Muscle of arm (tissue), 12 donors: ENCODE results near the gene ZMIZ1. TPM values are rescaled to one million over a fixed set of nuclear protein-coding genes. Genes with fewer than 3 reads are reported as not detected.

Experiments
- DNase-seq: peaks from one replicate; pipeline ENCODE4 v3.0.0-alpha.2; 2013
- polyA plus RNA-seq, 12 donors: library from polyadenylated mRNA; unstranded; fragments of 120-200 nt; gene quantifications; one replicate each; pipeline ENCODE4 v1.2.1, GENCODE V29; 2013; ENCODE audit not compliant: insufficient read length in 12 of 12

Gene ZMIZ1
- polyA plus RNA-seq, 12 donors: 27.7 to 66.3 (median 34.3) TPM; not detected in 1

DNA sequence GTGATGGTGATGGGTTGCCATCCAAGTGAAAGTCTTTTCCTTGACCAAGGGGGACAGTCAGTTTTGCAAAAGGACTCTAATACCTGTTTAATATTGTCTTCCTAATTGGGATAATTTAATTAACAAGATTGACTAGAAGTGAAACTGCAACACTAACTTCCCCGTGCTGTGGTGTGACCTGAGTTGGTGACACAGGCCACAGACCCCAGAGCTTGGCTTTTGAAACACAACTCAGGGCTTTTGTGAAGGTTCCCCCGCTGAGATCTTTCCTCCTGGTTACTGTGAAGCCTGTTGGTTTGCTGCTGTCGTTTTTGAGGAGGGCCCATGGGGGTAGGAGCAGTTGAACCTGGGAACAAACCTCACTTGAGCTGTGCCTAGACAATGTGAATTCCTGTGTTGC, 285.4 kb downstream of the ZMIZ1 start:
- DNase-seq: no peak

DNA sequence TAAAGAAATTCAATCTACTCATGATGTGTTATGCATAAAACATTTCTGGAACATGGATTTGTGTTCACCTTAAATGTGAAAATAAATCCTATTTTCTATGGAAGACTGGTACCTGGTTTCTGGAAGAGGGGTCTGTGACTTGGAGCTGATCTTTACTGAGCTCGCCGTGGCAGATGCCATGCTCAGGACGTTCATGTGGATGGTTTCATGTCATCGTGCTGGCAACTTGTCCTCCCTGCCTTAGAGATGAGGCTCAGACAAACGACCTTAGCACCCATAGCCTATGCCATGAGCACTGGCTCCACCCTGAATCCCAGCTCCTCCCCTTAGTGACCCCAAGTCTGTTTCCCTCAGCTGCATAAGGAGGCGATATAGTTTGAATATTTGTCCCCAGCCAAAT, 285.8 kb downstream of the ZMIZ1 start:
- DNase-seq: no peak

DNA sequence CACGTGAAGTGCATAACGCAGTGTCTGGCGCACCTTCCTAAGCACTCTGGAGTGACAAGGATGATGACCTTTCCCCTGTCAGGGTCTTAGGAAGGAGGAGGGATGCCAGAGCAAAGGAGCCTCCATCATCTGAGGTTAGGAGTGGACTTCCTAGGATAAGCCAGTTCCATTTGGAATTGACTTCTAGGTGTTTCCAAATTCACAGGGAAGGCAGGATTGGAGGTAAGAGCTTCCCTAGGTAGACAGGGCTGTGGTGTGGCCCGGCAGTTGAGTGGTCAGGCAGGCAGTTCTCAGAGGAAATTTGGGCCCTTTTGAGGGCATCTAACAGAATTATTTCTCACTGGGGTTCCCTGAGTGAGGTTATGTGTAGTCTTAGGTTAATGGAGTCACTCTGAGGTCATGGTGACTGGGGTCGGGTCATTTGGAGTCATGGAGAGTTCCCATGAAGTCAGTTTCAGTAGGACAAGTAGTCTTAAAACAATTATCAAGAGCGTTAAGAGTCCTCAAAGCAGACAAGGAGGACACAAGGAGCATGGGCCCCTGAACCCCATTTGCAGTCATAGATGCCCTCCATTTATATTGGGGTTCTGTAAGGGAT, 286.8 kb downstream of the ZMIZ1 start:
- DNase-seq: no peak

DNA sequence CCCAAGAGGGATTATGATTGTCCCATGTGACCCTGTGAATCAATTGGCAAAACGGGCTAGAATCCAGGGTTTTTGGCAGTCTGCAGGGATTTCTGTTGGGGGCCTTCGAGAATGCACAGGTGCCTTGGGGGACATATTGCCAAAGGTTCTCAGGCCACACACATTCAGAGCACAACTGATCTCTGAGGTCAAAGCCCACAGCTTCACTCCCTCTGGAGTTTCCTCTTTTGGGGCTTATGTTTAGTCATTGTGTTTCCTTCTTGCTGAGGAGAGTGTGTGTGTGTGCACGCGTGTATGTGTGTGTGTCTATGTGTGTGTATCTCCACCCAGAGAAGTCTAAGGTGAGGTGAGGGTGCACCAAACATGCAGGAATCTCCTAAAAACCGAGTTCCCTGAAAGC, 287.3 kb downstream of the ZMIZ1 start:
- no peak for DNase-seq

DNA sequence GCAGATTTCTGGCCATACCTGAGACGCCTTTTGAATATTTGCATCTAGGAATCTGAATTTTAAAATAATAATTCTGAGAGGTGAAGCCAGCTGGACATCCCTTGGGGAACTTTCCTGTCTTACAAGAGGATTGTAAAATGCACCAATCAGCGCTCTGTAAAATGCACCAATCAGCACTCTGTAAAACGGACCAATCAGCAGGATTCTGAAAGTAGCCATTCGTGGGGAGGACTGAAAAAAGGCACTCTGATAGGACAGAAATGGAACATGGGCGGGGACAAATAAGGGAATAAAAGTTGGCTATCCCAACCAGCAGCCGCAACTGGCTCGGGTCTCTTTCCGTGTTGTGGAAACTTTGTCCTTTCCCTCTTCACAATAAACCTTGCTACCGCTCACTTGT, 288.4 kb downstream of the ZMIZ1 start:
- DNase-seq: no peak

DNA sequence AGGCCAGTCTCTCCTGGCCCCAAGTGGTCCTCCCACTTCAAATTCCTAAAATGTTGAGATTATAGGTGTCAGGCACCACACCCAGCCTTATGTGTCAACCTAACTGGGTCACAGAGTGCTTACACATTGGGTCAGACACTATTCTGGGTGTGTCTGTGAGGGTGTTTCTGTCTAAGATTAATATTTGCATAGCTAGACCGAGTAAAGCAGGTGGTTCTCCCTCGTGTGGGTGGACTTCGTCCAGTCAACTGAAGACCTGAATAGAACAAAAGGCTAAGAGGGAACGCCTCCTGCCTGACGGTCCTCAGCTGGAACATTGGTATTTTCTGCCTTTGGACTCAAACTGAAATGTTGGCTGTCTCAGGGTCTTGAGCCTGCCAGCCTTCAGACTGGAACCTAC, 290.0 kb downstream of the ZMIZ1 start:
- no peak for DNase-seq

DNA sequence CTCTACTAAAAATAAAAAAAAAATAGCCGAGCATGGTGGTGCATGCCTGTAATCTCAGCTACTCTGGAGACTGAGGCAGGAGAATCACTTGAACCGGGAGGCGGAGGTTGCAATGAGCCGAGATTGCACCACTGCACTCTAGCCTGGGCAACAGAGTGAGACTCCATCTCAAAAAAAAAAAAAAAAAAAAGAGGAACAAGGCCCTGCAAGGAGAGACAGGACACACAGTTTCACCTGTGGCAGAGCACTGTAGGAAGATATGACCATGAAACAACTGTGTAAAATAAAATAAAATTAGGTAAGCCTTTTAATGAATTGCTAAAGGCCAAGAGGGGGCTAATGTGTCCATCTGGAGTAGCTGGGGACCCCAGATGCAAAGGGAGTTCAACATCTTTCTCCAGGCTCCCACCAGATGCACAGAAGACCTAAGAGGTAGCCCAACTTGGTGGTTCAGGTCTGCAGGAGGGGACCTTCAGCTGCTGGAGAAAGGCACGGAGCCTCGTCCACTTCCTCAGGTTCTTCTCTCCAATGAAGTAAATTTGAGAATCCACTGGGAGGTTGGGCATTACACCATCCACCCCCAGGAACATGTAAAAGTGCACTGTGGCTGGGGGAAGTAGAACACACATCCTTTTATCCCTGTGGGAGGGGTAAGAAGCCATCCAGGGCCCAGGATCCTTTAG, 291.2 kb downstream of the ZMIZ1 start:
- no peak for DNase-seq

DNA sequence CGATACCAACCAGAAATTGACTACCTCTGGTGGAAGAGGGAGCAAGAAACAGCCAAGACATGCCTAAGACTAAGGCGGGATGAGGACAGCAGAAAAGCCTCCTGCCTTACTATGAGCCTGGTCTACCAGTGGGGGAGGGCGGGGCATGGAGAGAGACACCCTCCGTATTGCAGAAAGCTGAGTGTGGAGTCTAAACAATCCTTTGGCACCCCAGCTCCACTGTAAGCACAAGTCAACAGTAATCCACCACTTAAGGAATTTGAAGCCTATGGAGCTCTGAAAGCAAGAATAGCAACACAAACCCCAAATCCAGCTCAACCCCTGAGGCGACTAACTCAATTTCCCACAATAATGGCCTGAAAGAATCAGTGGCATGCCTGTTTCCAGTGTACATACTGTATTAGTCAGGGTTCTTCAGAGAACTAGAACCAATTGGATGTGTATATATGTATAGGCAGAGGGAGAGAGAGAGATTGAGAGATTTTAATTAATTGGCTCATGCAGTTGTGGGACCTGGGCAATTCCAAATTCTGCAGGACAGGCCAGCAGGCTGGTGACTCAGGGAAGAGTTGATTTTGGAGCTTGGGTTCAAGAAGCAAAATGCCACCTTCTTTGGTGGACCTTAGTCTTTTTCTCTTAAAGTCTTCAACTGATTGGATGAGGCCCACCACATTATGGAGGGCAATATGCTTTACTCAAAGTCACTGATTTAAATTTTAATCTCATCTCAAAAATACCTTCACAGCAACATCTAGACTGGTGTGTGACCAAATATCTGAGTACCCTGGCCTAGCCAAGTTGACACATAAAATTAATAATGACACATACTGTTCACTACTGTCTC, 292.0 kb downstream of the ZMIZ1 start:
- DNase-seq: no peak

DNA sequence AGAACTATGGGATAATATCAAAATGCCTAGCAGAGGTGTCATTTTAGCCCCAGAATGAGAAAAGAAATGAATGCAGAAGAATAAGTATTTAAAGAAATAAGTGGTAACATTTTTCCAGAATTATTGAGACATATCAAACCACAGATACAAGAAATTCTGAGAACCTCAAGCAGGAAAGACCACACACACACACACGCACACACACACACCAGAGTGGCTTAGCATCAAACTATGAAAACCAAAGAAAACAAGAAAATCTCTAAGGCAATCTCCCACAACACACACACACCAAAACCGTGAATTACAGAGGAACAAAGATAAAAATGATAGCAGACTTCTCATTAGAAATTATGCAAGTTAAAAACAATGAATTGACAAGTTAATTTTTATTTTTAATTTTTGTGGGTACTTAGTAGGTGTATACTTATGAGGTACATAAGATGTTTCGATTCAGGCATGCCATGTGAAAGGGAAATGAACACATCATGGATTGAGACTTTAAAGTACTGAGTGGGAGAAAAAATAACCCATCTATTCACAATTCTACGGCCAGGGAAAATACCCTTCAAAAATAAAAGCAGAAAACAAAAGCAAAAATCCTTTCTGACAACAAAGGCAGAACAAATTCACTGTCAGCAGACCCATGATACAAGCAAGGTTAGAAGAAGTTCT, 293.1 kb downstream of the ZMIZ1 start:
- no peak for DNase-seq
